Hepatocyte (in vitro differentiated cells): Measurements from ENCODE around the gene PDSS2. TPM values are rescaled to one million over a fixed set of nuclear protein-coding genes. Genes with fewer than 3 reads are reported as not detected.
"Not testable (repeated sequence)": the region's sequence is repeated elsewhere in the genome, so short reads cannot be mapped to it uniquely, and the experiment has no call there.

Experiments
- DNase-seq: peaks from one replicate; pipeline ENCODE4 v3.0.0-alpha.2; 2016; ENCODE audit warnings: low spot score
- H2AFZ ChIP-seq: fragments of 200-600 bp; sonication (generic); 2 replicates; pipeline ENCODE4 v1.6.0; 2016; ENCODE audit warnings: antibody characterized with exemption, mild to moderate bottlenecking
- H3K27ac ChIP-seq: fragments of 200-600 bp; sonication (generic); 2 replicates; pipeline ENCODE4 v1.5.1; 2016; ENCODE audit warnings: mild to moderate bottlenecking
- H3K27me3 ChIP-seq: fragments of 200-600 bp; sonication (generic); 2 replicates; pipeline ENCODE4 v1.6.1; 2016
- H3K36me3 ChIP-seq: fragments of 200-600 bp; sonication (generic); replicated peaks from 2 replicates; pipeline ENCODE4 v1.5.1; 2016; ENCODE audit warnings: low read depth; ENCODE audit not compliant: insufficient read depth
- H3K4me1 ChIP-seq: fragments of 200-600 bp; sonication (generic); 2 replicates; pipeline ENCODE4 v1.5.1; 2016; ENCODE audit warnings: mild to moderate bottlenecking, moderate library complexity; ENCODE audit not compliant: insufficient read depth
- H3K4me2 ChIP-seq: fragments of 200-600 bp; sonication (generic); 2 replicates; pipeline ENCODE4 v1.6.0; 2016
- H3K4me3 ChIP-seq: fragments of 200-600 bp; sonication (generic); 2 replicates; pipeline ENCODE4 v1.5.1; 2016; ENCODE audit warnings: mild to moderate bottlenecking
- H3K79me2 ChIP-seq: fragments of 200-600 bp; sonication (generic); 2 replicates; pipeline ENCODE4 v1.6.0; 2017; ENCODE audit warnings: mild to moderate bottlenecking
- H3K9me2 ChIP-seq: fragments of 200-600 bp; sonication (generic); replicated peaks from 2 replicates; pipeline ENCODE4 v1.6.0; 2017; ENCODE audit warnings: mild to moderate bottlenecking; ENCODE audit not compliant: insufficient read depth
- H3K9me3 ChIP-seq: fragments of 200-600 bp; sonication (generic); 2 replicates; pipeline ENCODE4 v1.5.1; 2016; ENCODE audit warnings: low read depth, mild to moderate bottlenecking
- H4K20me1 ChIP-seq: fragments of 200-600 bp; sonication (generic); 2 replicates; pipeline ENCODE4 v1.6.0; 2016; ENCODE audit warnings: mild to moderate bottlenecking; ENCODE audit not compliant: insufficient read depth, poor library complexity, severe bottlenecking
- EZH2 ChIP-seq: fragments of 200-600 bp; sonication (generic); IDR thresholded peaks from 2 replicates; pipeline ENCODE4 v1.6.1; 2016; ENCODE audit warnings: antibody characterized with exemption, mild to moderate bottlenecking, borderline replicate concordance
- EZH2phosphoT487 ChIP-seq: fragments of 200-600 bp; sonication (generic); IDR thresholded peaks from one replicate; pipeline ENCODE4 v1.6.1; 2018; ENCODE audit warnings: antibody characterized with exemption, mild to moderate bottlenecking, low read depth, moderate library complexity; ENCODE audit not compliant: unreplicated experiment, severe bottlenecking
- WGBS: methylation state at CpG from one replicate; pipeline ENCODE4 v1.1.6; 2016; ENCODE audit warnings: low lambda C conversion rate; ENCODE audit errors: missing lambda C conversion rate; 5-methylcytosine and 5-hydroxymethylcytosine counted together
- polyA plus RNA-seq: library from polyadenylated mRNA; unstranded; fragments of >200 nt; fragmentation: Nextera tagmentation; extraction: Ambion mirVana; gene quantifications from 2 replicates; pipeline ENCODE4 v1.2.1, GENCODE V29; 2016
- total RNA-seq: library from RNA; depleted of rRNA; stranded (reverse); fragments of >200 nt; gene quantifications from 2 replicates; pipeline ENCODE4 v1.2.3, GENCODE V29; 2014
- TF ChIP-seq, protein P1 (sequence below): fragments of 200-600 bp; sonication (generic); IDR thresholded peaks from 2 replicates; pipeline ENCODE4 v1.5.1; 2016; ENCODE audit warnings: antibody characterized with exemption, mild to moderate bottlenecking; ENCODE audit not compliant: poor library complexity

The PDSS2 gene
- total and polyA plus RNA-seq, 2 experiments from 2014 or later = 15.3 to 18.2 TPM

- 61% methylated on average over 3 of the region's 3 CpGs for WGBS
- DNase-seq = no peak
- Histone ChIP-seq H3K27me3 (no peaks in the 10 kb centered on the region), H3K4me1 (no peaks in the 10 kb centered on the region), H3K4me3 (no peak overlapping the region), H3K4me2 (no peak overlapping the region), H3K27ac (no peak overlapping the region), H2AFZ (no peak overlapping the region), H4K20me1 (no peaks in the 10 kb centered on the region), H3K9me3 (no peaks in the 10 kb centered on the region), H3K79me2 (no peaks in the 10 kb centered on the region), H3K9me2 (no peaks in the 10 kb centered on the region), H3K36me3 (no peaks in the 10 kb centered on the region)
- TF ChIP-seq EZH2 (no peak), EZH2phosphoT487 (no peak)
- TF ChIP-seq, protein P1, sequence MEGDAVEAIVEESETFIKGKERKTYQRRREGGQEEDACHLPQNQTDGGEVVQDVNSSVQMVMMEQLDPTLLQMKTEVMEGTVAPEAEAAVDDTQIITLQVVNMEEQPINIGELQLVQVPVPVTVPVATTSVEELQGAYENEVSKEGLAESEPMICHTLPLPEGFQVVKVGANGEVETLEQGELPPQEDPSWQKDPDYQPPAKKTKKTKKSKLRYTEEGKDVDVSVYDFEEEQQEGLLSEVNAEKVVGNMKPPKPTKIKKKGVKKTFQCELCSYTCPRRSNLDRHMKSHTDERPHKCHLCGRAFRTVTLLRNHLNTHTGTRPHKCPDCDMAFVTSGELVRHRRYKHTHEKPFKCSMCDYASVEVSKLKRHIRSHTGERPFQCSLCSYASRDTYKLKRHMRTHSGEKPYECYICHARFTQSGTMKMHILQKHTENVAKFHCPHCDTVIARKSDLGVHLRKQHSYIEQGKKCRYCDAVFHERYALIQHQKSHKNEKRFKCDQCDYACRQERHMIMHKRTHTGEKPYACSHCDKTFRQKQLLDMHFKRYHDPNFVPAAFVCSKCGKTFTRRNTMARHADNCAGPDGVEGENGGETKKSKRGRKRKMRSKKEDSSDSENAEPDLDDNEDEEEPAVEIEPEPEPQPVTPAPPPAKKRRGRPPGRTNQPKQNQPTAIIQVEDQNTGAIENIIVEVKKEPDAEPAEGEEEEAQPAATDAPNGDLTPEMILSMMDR = no peak
These were observed 144.8 kb downstream of the PDSS2 start for GRCh38 chr6:107314531-107314939.

DNA sequence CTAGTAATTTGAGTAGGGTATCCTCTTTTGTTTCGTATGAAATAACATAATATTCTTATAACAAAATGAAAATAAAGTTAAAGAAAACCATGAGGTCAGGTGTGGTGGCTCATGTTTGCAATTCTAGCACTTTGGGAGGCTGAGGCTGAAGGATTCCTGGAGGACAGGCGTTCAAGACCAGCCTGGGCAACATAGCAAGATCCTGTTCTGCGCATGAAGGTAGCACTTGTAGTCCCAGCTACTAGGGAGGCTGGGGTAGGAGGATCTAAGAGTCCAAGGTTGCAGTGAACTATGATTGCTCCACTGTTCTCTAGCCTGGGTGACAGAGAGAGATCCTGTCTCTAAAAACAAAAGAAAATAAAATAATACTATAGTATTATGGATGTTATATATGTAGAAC, 145.6 kb downstream of the PDSS2 start:
- Histone ChIP-seq H2AFZ (no peak overlapping the region), H3K9me2 (no peaks in the 10 kb centered on the region), H3K36me3 (no peaks in the 10 kb centered on the region), H3K9me3 (no peaks in the 10 kb centered on the region), H3K27me3 (no peaks in the 10 kb centered on the region), H3K27ac (no peak overlapping the region), H3K79me2 (no peaks in the 10 kb centered on the region), H3K4me3 (no peak overlapping the region), H3K4me2 (no peak overlapping the region), H3K4me1 (no peaks in the 10 kb centered on the region), H4K20me1 (no peaks in the 10 kb centered on the region)
- TF ChIP-seq EZH2 (no peak), EZH2phosphoT487 (no peak)
- TF ChIP-seq, protein P1 = no peak
- WGBS = 99% methylated on average over 3 of the region's 3 CpGs
- no peak for DNase-seq

- H3K36me3 ChIP-seq = no peaks in the 10 kb centered on the region
- H4K20me1 ChIP-seq = no peaks in the 10 kb centered on the region
- H3K9me2 ChIP-seq = no peaks in the 10 kb centered on the region
- TF ChIP-seq, protein P1 = no peak
- no peak for TF ChIP-seq EZH2
- no peak for TF ChIP-seq EZH2phosphoT487
- H3K27me3 ChIP-seq = no peaks in the 10 kb centered on the region
- no peak overlapping the region for H3K27ac ChIP-seq
- no peaks in the 10 kb centered on the region for H3K9me3 ChIP-seq
- H3K4me1 ChIP-seq = no peaks in the 10 kb centered on the region
- H3K4me2 ChIP-seq = no peak overlapping the region
- DNase-seq = no peak
- H3K79me2 ChIP-seq = no peaks in the 10 kb centered on the region
- 76% methylated on average over 3 of the region's 3 CpGs for WGBS
- H2AFZ ChIP-seq = no peak overlapping the region
- H3K4me3 ChIP-seq = no peak overlapping the region
These were observed 149.0 kb downstream of the PDSS2 start for GRCh38 chr6:107310362-107310761.

DNA sequence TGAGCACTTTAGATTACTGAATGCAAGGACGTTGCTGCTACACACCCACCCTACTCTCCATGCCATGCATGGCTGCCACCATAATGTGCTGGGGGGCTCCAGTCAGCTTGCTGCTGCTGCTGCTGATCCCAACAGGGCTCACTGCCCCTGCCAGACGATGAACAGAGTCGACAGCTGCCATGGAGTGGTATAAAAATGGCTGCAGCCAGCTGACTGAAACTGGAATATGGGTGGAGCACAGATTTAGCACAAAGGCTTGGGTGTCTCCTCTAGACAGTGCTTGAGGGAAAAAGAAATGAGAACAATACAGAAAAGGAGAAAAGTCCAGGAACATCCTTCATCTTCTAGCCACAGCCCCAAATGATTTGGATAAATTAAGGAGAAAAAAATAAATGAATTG, 150.7 kb downstream of the PDSS2 start:
- H3K9me3 ChIP-seq = no peaks in the 10 kb centered on the region
- TF ChIP-seq EZH2phosphoT487 (no peak), EZH2 (no peak)
- TF ChIP-seq, protein P1 = no peak
- H3K9me2 ChIP-seq = no peaks in the 10 kb centered on the region
- no peak for DNase-seq
- no peak overlapping the region for H2AFZ ChIP-seq
- H3K4me1 ChIP-seq = no peaks in the 10 kb centered on the region
- no peak overlapping the region for H3K27ac ChIP-seq
- H3K4me2 ChIP-seq = no peak overlapping the region
- no peaks in the 10 kb centered on the region for H3K36me3 ChIP-seq
- H3K79me2 ChIP-seq = no peaks in the 10 kb centered on the region
- no peak overlapping the region for H3K4me3 ChIP-seq
- no peaks in the 10 kb centered on the region for H4K20me1 ChIP-seq
- whole genome bisulfite sequencing = 95% methylated on average over 3 of the region's 3 CpGs
- H3K27me3 ChIP-seq = no peaks in the 10 kb centered on the region

DNA sequence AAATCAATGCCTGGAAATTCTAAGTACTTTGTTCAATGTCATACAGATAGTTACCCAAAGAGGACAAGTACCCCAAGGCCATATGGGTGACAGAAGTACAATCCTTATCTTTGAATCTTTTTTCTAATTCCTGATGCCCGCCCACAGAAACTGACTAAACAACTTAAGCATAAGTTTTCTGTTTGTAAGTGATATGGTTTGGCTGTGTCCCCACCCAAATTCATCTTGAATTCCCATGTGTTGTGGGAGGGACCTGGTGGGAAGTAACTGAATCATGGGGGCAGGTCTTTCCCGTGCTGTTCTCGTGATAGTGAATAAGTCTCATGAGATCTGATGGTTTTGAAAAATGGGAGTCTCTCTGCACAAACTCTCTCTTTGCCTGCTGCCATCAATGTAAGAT, 153.4 kb downstream of the PDSS2 start:
- not testable (repeated sequence) for H3K9me2 ChIP-seq, H3K4me3 ChIP-seq, H2AFZ ChIP-seq, H3K27me3 ChIP-seq, H3K4me2 ChIP-seq, H3K4me1 ChIP-seq, H3K79me2 ChIP-seq, H3K27ac ChIP-seq, H3K9me3 ChIP-seq, H4K20me1 ChIP-seq, H3K36me3 ChIP-seq, DNase-seq
- 84% methylated on average over 3 of the region's 3 CpGs for WGBS
